H1 (cell line): Measurements from ENCODE around the gene PXDN.

Experiments
- CTCF ChIP-seq, 3 experiments: IDR thresholded peaks; 1 replicate in 2 of 3; 2 replicates in 1 of 3; pipeline versions ENCODE4 v1.5.1 to v1.6.1; 2011; ENCODE audit warnings: low read length in 3 of 3, mild to moderate bottlenecking in 3 of 3, inconsistent platforms in 2 of 3, low read depth in 1 of 3, moderate library complexity in 1 of 3; ENCODE audit not compliant: insufficient read depth in 1 of 3; ENCODE audit errors: control extremely low read depth in 1 of 3
- EP300 ChIP-seq, 2 experiments: IDR thresholded peaks; 1 replicate in 1 of 2; 2 replicates in 1 of 2; pipeline ENCODE4 v1.6.1; 2011 to 2012; ENCODE audit warnings: low read depth in 2 of 2, low read length in 2 of 2, mild to moderate bottlenecking in 2 of 2, borderline replicate concordance in 1 of 2, inconsistent platforms in 1 of 2, moderate library complexity in 1 of 2
- EZH2 ChIP-seq: fragments of 200-600 bp; sonication (generic); IDR thresholded peaks from 2 replicates; pipeline ENCODE4 v1.7.1; 2012; ENCODE audit warnings: low read depth, mild to moderate bottlenecking, moderate library complexity, low read length, inconsistent platforms; ENCODE audit not compliant: severe bottlenecking
- GTF2F1 ChIP-seq: IDR thresholded peaks from 2 replicates; pipeline ENCODE4 v1.6.1; 2012; ENCODE audit warnings: low read depth, low read length, improper control_type of control experiment, borderline replicate concordance
- HDAC6 ChIP-seq: IDR thresholded peaks from one replicate; pipeline ENCODE4 v1.7.1; 2012; ENCODE audit warnings: low read depth, mild to moderate bottlenecking, inconsistent platforms, low read length, moderate library complexity
- JUND ChIP-seq: IDR thresholded peaks from 2 replicates; pipeline ENCODE4 v1.6.1; 2011; ENCODE audit warnings: mild to moderate bottlenecking, improper control_type of control experiment, low read length
- KDM1A ChIP-seq: fragments of 200-600, 300-600 bp; sonication (generic); IDR thresholded peaks from 2 replicates; pipeline ENCODE4 v1.7.1; 2016; ENCODE audit warnings: mild to moderate bottlenecking, low read length, borderline replicate concordance
- KDM5A ChIP-seq: fragments of 200-600 bp; IDR thresholded peaks from 2 replicates; pipeline ENCODE4 v1.7.1; 2012; ENCODE audit warnings: mild to moderate bottlenecking, low read length, inconsistent platforms, mixed read lengths
- MAX ChIP-seq: IDR thresholded peaks from 2 replicates; pipeline ENCODE4 v1.6.1; 2012; ENCODE audit warnings: inconsistent platforms
- POLR2A ChIP-seq, 2 experiments: IDR thresholded peaks; 1 replicate in 1 of 2; 2 replicates in 1 of 2; pipeline ENCODE4 v1.6.1; 2011; ENCODE audit warnings: low read depth in 2 of 2, low read length in 2 of 2, mild to moderate bottlenecking in 2 of 2; ENCODE audit errors: control extremely low read depth in 1 of 2
- POLR2AphosphoS5 ChIP-seq: IDR thresholded peaks from 2 replicates; pipeline ENCODE4 v1.6.1; 2011; ENCODE audit warnings: low read depth, low read length
- RAD21 ChIP-seq, 2 experiments: IDR thresholded peaks in 1 of 2; conservative IDR thresholded peaks in 1 of 2; 2 replicates each; pipeline ENCODE4 v1.6.1; 2011; ENCODE audit warnings: low read depth in 2 of 2, low read length in 2 of 2, improper control_type of control experiment in 1 of 2, inconsistent platforms in 1 of 2, mild to moderate bottlenecking in 1 of 2, moderate library complexity in 1 of 2
- SIN3A ChIP-seq, 2 experiments: IDR thresholded peaks in 1 of 2; conservative IDR thresholded peaks in 1 of 2; 2 replicates each; pipeline ENCODE4 v1.6.1; 2011 to 2012; ENCODE audit warnings: low read length in 2 of 2, improper control_type of control experiment in 1 of 2, low read depth in 1 of 2, mild to moderate bottlenecking in 1 of 2
- ZNF274 ChIP-seq: IDR thresholded peaks from 2 replicates; pipeline ENCODE4 v1.7.0; 2012; ENCODE audit warnings: low read length, borderline replicate concordance; ENCODE audit errors: extremely low read depth

- TF ChIP-seq CTCF (IDR thresholded peaks at IDR 0.05; ENCODE audit: control extremely low read depth in 1 of 3, insufficient read depth in 1 of 3, low read depth in 1 of 3, low read length in 3 of 3), result no peak
- no peak for TF ChIP-seq KDM1A
- no peak for TF ChIP-seq POLR2A (IDR thresholded peaks at IDR 0.05; ENCODE audit: control extremely low read depth in 1 of 2, low read depth in 2 of 2, low read length in 2 of 2)
- TF ChIP-seq KDM5A, result no peak
- no peak for TF ChIP-seq GTF2F1
- TF ChIP-seq SIN3A (conservative IDR thresholded peaks at IDR 0.05 in 1 of 2, IDR thresholded peaks at IDR 0.05 in 1 of 2; ENCODE audit: low read depth in 1 of 2, low read length in 2 of 2), result no peak
- TF ChIP-seq POLR2AphosphoS5, result no peak
- TF ChIP-seq RAD21 (IDR thresholded peaks at IDR 0.05 in 1 of 2, conservative IDR thresholded peaks at IDR 0.05 in 1 of 2; ENCODE audit: low read depth in 2 of 2, low read length in 2 of 2), result no peak
- no peak for TF ChIP-seq ZNF274
- TF ChIP-seq EP300 (IDR thresholded peaks at IDR 0.05; ENCODE audit: borderline replicate concordance in 1 of 2, low read depth in 2 of 2, low read length in 2 of 2), result no peak
- TF ChIP-seq JUND, result no peak
- TF ChIP-seq HDAC6, result no peak
- no peak for TF ChIP-seq MAX
- TF ChIP-seq EZH2, result no peak
Observed at GRCh38 chr2:1697601-1698000, 46.7 kb downstream of the PXDN start.
